ENCODE results near the gene TMEM123.
A peak's percentile ranks its signal among the peaks of the same experiment; 100 is the strongest.

TMEM123 gene

GRCh38 chr11:102470251-102470650 is 17.7 kb upstream of the TMEM123 start:
- DNase-seq, result no peak

- DNase-seq, result no peak
Measured at GRCh38 chr11:102469196-102469821, 16.7 kb upstream of the TMEM123 start.

GRCh38 chr11:102468616-102469195 is 16.1 kb upstream of the TMEM123 start:
- DNase-seq, result no peak

GRCh38 chr11:102467853-102468580 is 15.5 kb upstream of the TMEM123 start:
- DNase-seq, result no peak

GRCh38 chr11:102467080-102467708 is 14.6 kb upstream of the TMEM123 start:
- no peak for DNase-seq

GRCh38 chr11:102465696-102466095 is 13.1 kb upstream of the TMEM123 start:
- DNase-seq, result no peak

GRCh38 chr11:102464859-102465500 is 12.4 kb upstream of the TMEM123 start:
- no peak for DNase-seq

GRCh38 chr11:102464037-102464436 is 11.5 kb upstream of the TMEM123 start:
- DNase-seq, result no peak

GRCh38 chr11:102462610-102463009 is 10.0 kb upstream of the TMEM123 start:
- no peak for DNase-seq

- DNase-seq, result no peak
Measured at GRCh38 chr11:102459393-102459792, 6.8 kb upstream of the TMEM123 start.

GRCh38 chr11:102458548-102458947 is 6.0 kb upstream of the TMEM123 start:
- no peak for DNase-seq

- no peak for DNase-seq
Measured at GRCh38 chr11:102457865-102458264, 5.3 kb upstream of the TMEM123 start.

GRCh38 chr11:102457056-102457677 is 4.6 kb upstream of the TMEM123 start:
- DNase-seq, result no peak

- no peak for DNase-seq
Measured at GRCh38 chr11:102456381-102456780, 3.8 kb upstream of the TMEM123 start.

GRCh38 chr11:102453921-102454320 is 1.4 kb upstream of the TMEM123 start:
- DNase-seq, result no peak

GRCh38 chr11:102453302-102453695 is 734 bp upstream of the TMEM123 start:
- no peak for DNase-seq

GRCh38 chr11:102451681-102452460 is 694 bp downstream of the TMEM123 start:
- DNase-seq, result peak; percentile 73 to 77

GRCh38 chr11:102451041-102451680 is 1.4 kb downstream of the TMEM123 start:
- DNase-seq, result no peak

GRCh38 chr11:102449651-102450570 is 2.7 kb downstream of the TMEM123 start:
- no peak for DNase-seq

- DNase-seq, result no peak
Measured at GRCh38 chr11:102448869-102449224, 3.7 kb downstream of the TMEM123 start.
